Endothelial cell (in vitro differentiated cells): Measurements from ENCODE around the gene RAB8B. TPM values are rescaled to one million over a fixed set of nuclear protein-coding genes. Genes with fewer than 3 reads are reported as not detected.
A peak's percentile ranks its signal among the peaks of the same experiment; 100 is the strongest.

Experiments
- DNase-seq: peaks from one replicate; pipeline ENCODE4 v3.0.0; 2021; ENCODE audit warnings: low spot score
- H3K27ac Mint-ChIP-seq: one replicate; pipeline ENCODE4 v1.8.0; 2021; ENCODE audit warnings: mixed read lengths, inconsistent platforms; ENCODE audit not compliant: unreplicated experiment
- H3K27me3 Mint-ChIP-seq: one replicate; pipeline ENCODE4 v1.8.0; 2021; ENCODE audit warnings: mild to moderate bottlenecking, moderate library complexity, mixed read lengths, inconsistent platforms; ENCODE audit not compliant: unreplicated experiment
- H3K36me3 Mint-ChIP-seq: one replicate; pipeline ENCODE4 v1.8.0; 2021; ENCODE audit warnings: mild to moderate bottlenecking, low read depth, mixed read lengths, inconsistent platforms; ENCODE audit not compliant: unreplicated experiment
- H3K4me1 Mint-ChIP-seq: one replicate; pipeline ENCODE4 v1.8.0; 2021; ENCODE audit warnings: mild to moderate bottlenecking, mixed read lengths, inconsistent platforms; ENCODE audit not compliant: unreplicated experiment
- H3K4me3 Mint-ChIP-seq: one replicate; pipeline ENCODE4 v1.8.0; 2021; ENCODE audit warnings: mild to moderate bottlenecking, mixed read lengths, inconsistent platforms; ENCODE audit not compliant: unreplicated experiment
- H3K9me3 Mint-ChIP-seq: one replicate; pipeline ENCODE4 v1.8.0; 2021; ENCODE audit warnings: mixed read lengths, inconsistent platforms; ENCODE audit not compliant: unreplicated experiment
- total RNA-seq: library from RNA; stranded (reverse); fragmentation: NEBNext Ultra II Directional; extraction: Animal tissue kit (Norgen Biotek cat#: 25700); gene quantifications from one replicate; pipeline ENCODE4 v1.2.1, GENCODE V29; 2021; ENCODE audit not compliant: unreplicated experiment
- TF ChIP-seq, protein P1 (sequence below): fragments of 200-600 bp; sonication (generic); IDR thresholded peaks from one replicate; pipeline ENCODE4 v1.5.0; 2021; ENCODE audit warnings: antibody characterized with exemption; ENCODE audit not compliant: unreplicated experiment

Gene RAB8B
- total RNA-seq, 1 donor from 2014 or later, result 92.9 TPM

DNA sequence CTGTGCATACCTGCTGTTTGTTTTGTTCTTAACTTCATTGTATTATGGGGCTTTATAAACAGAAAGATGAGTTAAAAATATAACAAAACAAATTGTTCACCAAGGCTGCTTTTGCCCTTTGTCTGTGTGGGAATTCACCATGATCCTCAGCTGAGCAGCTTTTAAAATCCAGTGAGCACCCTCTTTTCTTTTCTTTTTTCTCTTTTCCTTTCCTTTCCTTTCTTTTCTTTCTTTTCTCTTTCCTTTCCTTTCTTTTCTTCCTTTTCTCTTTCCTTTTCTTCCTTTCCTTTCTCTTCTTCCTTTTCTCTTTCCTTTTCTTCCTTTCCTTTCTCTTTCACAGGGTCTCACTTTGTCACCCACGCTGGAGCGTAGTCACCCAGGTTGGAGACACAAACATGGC is 38.3 kb downstream of the RAB8B start:
- TF ChIP-seq, protein P1, sequence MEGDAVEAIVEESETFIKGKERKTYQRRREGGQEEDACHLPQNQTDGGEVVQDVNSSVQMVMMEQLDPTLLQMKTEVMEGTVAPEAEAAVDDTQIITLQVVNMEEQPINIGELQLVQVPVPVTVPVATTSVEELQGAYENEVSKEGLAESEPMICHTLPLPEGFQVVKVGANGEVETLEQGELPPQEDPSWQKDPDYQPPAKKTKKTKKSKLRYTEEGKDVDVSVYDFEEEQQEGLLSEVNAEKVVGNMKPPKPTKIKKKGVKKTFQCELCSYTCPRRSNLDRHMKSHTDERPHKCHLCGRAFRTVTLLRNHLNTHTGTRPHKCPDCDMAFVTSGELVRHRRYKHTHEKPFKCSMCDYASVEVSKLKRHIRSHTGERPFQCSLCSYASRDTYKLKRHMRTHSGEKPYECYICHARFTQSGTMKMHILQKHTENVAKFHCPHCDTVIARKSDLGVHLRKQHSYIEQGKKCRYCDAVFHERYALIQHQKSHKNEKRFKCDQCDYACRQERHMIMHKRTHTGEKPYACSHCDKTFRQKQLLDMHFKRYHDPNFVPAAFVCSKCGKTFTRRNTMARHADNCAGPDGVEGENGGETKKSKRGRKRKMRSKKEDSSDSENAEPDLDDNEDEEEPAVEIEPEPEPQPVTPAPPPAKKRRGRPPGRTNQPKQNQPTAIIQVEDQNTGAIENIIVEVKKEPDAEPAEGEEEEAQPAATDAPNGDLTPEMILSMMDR, result no peak
- Mint-ChIP-seq H3K27ac (peak overlapping the region; percentile 22), H3K27me3 (peaks cover 2% of the 10 kb centered on the region), H3K4me1 (peaks cover 33% of the 10 kb centered on the region), H3K36me3 (peaks cover 4% of the 10 kb centered on the region), H3K9me3 (no peaks in the 10 kb centered on the region), H3K4me3 (no peak overlapping the region)
- no peak for DNase-seq

DNA sequence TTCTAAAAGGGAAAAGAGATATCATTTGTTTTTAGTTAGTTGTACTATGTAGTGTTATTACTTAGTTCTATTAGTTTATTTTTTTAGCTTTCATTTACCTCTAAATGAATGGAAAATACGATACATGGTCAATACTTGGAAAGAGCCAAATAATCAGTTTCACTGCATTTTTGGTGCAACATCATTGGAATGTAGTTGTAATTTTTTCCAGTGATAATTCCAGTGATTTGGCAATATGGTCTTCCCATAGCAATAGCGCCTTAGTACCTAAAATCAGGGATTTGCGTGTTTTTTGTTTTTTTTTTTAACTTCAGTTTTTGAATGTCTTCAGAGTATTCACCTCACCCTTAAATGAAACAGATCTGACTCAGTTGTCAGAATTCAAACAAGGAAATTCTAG is 41.8 kb downstream of the RAB8B start:
- Mint-ChIP-seq H3K27me3 (peaks cover 2% of the 10 kb centered on the region), H3K4me1 (peaks cover 52% of the 10 kb centered on the region), H3K27ac (peak overlapping the region; percentile 81), H3K4me3 (no peak overlapping the region), H3K36me3 (peaks cover 8% of the 10 kb centered on the region), H3K9me3 (no peaks in the 10 kb centered on the region)
- no peak for DNase-seq
- TF ChIP-seq, protein P1, result no peak

DNA sequence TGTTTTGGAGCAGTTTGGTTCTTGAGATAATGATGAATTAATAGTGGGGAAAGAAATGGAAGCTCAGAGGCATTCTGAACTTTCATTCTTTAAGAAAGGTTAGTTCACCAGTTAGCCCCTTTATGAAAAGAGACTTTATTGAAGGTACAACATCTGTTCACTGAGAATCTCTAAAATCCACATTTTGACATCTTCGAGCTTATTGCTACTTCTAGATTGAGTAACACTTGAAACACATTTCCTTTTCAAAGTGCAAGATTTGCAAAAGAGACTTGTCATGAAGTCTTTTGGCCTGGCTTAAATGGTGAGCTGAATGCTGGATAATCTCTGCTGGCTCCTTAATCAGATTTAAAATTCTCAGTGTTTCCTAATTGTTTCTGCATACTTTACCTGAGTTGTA is 42.3 kb downstream of the RAB8B start:
- no peak overlapping the region for H3K4me3 Mint-ChIP-seq
- H3K4me1 Mint-ChIP-seq, result peaks cover 50% of the 10 kb centered on the region
- TF ChIP-seq, protein P1, result no peak
- peaks cover 2% of the 10 kb centered on the region for H3K27me3 Mint-ChIP-seq
- no peaks in the 10 kb centered on the region for H3K9me3 Mint-ChIP-seq
- H3K36me3 Mint-ChIP-seq, result peaks cover 4% of the 10 kb centered on the region
- no peak for DNase-seq
- peak overlapping the region; percentile 81 for H3K27ac Mint-ChIP-seq

DNA sequence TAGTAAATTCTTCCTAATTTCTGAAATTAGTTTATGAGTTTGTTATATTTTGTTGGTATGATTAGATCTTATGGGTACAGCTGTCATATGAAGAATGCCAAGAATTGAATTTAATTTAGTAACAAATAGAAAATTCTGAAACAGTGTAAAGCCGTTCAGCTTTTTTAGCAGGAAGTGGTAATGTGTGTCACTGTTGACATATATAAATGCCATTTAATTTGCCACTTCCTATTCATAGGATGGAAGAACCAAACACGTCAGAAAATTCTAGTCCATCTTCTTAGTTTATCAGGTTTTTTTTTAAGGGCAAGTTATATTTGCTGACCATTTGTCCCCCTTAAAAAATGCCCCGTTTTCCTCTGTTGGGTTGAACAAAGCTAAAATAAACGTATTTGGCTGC is 43.0 kb downstream of the RAB8B start:
- TF ChIP-seq, protein P1, result no peak
- H3K27ac Mint-ChIP-seq, result no peak overlapping the region
- no peak overlapping the region for H3K4me3 Mint-ChIP-seq
- peaks cover 45% of the 10 kb centered on the region for H3K4me1 Mint-ChIP-seq
- H3K36me3 Mint-ChIP-seq, result peaks cover 9% of the 10 kb centered on the region
- no peaks in the 10 kb centered on the region for H3K9me3 Mint-ChIP-seq
- DNase-seq, result no peak
- peaks cover 2% of the 10 kb centered on the region for H3K27me3 Mint-ChIP-seq

DNA sequence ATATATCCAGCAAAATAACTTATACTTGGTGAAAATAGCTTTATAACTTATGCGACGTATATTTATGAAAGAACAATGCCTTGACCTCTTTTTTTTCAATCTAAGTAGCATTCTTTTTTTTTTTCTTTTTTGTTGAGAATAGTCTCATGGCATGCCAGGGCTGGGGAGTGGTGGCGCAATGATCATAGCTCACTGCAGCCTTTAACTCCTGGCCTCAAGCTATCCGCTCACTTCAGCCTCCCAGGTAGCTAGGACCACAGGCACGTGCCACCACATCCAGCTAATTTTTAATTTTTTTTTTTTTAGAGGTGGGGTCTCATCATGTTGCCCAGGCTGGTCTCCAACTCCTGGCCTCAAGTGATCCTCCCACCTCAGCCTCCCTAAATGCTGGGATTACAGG is 43.5 kb downstream of the RAB8B start:
- H3K9me3 Mint-ChIP-seq, result no peaks in the 10 kb centered on the region

More for the DNA sequence above, 43.5 kb downstream of the RAB8B start:
- TF ChIP-seq, protein P1, result no peak
- Mint-ChIP-seq H3K4me1 (peaks cover 39% of the 10 kb centered on the region), H3K4me3 (no peak overlapping the region), H3K36me3 (peaks cover 9% of the 10 kb centered on the region), H3K27ac (no peak overlapping the region), H3K27me3 (no peaks in the 10 kb centered on the region)
- DNase-seq, result no peak
